Superior temporal gyrus (tissue), 1 donor: ENCODE measurements around the gene RAB11FIP3.
"Not testable (repeated sequence)": the region's sequence is repeated elsewhere in the genome, so short reads cannot be mapped to it uniquely, and the experiment has no call there.

ENCODE experiments used
- DNase-seq: peaks from one replicate; pipeline ENCODE4 v3.0.0-alpha.2; 2016; ENCODE audit errors: extremely low spot score

Gene RAB11FIP3

DNA sequence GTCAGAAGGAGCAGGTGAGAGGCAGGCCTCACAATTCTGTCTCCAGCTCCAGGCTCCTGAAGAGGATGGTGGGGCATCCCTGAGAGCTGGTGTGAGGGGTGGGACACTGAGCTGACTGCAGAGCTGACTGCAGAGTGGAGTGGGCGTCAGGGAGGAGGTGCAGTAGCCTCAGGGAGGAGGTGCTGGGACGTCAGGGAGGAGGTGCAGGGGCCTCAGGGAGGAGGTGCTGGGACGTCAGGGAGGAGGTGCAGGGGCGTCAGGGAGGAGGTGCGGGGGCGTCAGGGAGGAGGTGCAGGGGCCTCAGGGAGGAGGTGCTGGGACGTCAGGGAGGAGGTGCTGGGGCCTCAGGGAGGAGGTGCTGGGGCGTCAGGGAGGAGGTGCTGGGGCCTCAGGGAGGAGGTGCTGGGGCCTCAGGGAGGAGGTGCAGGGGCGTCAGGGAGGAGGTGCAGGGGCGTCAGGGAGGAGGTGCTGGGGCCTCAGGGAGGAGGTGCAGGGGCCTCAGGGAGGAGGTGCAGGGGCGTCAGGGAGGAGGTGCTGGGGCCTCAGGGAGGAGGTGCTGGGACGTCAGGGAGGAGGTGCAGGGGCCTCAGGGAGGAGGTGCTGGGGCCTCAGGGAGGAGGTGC, 41.9 kb downstream of the RAB11FIP3 start:
- not testable (repeated sequence) for DNase-seq

GRCh38 chr16:468068-468821, 42.8 kb downstream of the RAB11FIP3 start:
- peak; percentile 63 for DNase-seq

- DNase-seq: not testable (repeated sequence)
Observed at GRCh38 chr16:469459-469858, 44.0 kb downstream of the RAB11FIP3 start.

DNA sequence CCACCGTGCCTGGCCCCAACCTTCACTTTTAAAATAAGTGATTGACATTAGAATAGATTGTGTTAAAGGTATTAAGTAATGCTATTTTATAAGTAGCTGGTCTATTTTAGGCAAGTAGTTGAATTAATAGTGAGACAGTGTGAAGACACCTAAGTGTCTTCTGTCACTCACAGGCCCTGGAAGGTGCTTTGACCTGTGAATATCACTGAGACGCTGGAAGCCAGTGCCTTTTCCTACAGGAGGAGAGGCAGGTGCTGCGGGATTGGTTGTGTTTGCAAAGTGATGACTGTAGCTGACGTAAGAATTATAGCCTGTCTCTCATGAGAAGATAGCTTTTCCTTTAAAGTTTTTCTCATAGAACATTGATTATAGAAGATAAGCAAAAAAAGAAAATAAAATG, 45.0 kb downstream of the RAB11FIP3 start:
- no peak for DNase-seq

GRCh38 chr16:471353-472198, 46.1 kb downstream of the RAB11FIP3 start:
- DNase-seq: peak; percentile 92

GRCh38 chr16:472199-472504, 46.7 kb downstream of the RAB11FIP3 start:
- DNase-seq: no peak

- DNase-seq: peak; percentile 64
Observed at GRCh38 chr16:473046-474043, 47.9 kb downstream of the RAB11FIP3 start.

GRCh38 chr16:474420-475122, 49.1 kb downstream of the RAB11FIP3 start:
- peak; percentile 71 for DNase-seq

DNA sequence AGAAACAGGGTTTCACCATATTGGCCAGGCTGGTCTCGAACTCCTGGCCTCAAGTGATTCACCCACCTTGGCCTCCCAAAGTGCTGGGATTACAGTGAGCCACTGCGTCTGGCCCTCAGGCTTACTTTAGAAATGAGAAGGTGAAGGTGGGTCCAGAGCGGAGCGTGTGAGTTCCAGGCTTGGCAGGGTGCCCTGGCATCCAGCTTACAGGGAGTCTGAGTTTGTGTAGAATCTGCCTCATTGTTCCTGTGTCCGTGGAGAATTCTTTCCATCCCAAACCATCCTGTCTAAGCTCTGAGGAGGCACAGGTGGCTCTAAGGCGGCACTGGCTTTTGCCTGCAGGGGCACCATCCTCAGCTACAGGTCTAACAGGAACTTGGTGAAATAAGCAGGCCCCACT, 50.6 kb downstream of the RAB11FIP3 start:
- DNase-seq: no peak

GRCh38 chr16:477301-478157, 52.1 kb downstream of the RAB11FIP3 start:
- DNase-seq: peak; percentile 53

DNA sequence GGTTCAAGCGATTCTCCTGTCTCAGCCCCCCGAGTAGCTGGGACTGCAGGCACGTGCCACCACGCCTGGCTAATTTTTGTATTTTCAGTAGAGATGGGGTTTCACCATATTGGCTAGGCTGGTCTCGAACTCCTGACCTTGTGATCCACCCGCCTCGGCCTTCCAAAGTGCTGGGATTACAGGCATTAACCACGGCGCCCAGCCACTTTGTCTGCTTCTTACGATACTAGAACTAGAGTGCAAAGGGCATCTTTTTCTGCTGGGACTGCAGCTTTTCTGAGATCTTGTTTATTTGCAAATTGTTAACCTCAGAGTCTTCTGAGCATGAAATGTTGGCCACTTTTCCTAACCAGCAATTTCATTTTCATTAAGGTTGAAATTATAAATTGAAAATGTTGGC, 52.8 kb downstream of the RAB11FIP3 start:
- not testable (repeated sequence) for DNase-seq

DNA sequence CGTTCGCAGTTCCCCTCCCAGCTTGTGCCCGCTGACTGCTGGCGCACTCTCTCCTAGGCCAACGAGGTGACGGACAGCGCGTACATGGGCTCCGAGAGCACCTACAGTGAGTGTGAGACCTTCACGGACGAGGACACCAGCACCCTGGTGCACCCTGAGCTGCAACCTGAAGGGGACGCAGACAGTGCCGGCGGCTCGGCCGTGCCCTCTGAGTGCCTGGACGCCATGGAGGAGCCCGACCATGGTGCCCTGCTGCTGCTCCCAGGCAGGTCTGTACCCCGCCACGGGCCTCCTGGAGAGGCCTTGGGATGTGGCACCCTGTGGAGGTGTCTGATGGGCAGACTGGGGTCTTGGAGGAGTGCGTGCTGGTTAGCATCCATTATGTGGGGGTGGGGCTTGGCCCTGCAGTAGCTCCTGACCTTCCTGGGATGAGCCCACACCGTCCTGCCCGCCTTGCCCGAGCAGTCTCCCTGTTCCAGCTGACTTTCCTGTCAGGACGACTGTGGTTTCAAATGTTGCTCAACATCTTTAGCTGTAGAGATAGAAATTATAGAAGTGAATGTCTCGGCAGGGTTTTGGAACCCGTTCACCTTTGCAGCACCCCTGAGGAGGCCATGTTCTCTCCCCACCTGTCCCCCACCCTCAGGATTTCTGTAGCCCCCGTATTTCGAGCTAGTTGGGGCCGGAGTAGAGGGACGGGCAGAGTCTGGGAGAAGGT, 57.2 kb downstream of the RAB11FIP3 start:
- no peak for DNase-seq

GRCh38 chr16:483341-484075, 58.1 kb downstream of the RAB11FIP3 start:
- peak; percentile 84 for DNase-seq

DNA sequence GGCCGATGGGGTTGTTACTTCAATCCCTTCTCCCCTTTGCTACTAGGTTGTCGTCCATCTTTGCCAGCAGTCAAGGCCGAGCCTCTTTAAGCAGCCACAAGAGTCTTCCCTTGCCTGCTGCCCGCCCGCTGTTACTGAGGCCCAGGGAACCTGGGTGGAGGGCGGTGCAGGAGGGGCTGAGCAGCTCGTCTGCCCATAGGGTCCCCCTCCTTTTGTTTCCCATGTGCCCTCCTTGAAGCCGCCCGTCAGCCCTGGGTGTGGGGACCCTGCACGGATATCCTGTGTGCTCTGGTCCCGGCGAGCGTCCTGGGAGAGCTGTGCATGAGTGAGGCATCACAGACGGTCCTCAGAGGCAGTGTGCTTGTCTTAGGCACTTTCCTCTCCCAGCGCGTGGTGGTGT, 64.2 kb downstream of the RAB11FIP3 start:
- no peak for DNase-seq

DNA sequence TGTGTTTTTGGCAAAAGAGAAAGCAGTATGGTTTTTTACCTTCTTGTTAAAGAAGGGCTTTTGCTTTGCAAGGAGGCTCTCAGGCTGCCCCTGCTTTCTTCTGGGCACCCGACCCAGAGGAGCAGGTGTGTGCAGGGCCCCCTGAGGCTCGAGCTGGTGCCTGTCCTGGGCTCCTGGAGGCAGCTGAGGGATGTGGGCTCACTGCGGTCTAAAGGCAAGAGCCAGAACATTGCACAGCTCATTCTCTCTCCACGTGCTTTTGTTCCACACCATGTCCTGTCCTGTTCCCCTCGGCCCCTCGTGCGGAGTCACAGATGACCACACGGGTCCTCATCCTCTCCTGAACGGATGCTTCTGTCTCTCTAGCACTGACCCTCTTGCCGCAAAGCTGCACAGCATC, 65.3 kb downstream of the RAB11FIP3 start:
- no peak for DNase-seq

GRCh38 chr16:491220-491919, 65.9 kb downstream of the RAB11FIP3 start:
- no peak for DNase-seq

GRCh38 chr16:492211-492875, 66.9 kb downstream of the RAB11FIP3 start:
- DNase-seq: no peak
